IPS DF 19.7 (cell line): ENCODE data around the gene NCKAP5.

ENCODE experiments used
- DNase-seq: peaks from one replicate; pipeline ENCODE4 v3.0.0-alpha.2; 2013; ENCODE audit warnings: low read depth, low spot score

NCKAP5 gene

DNA sequence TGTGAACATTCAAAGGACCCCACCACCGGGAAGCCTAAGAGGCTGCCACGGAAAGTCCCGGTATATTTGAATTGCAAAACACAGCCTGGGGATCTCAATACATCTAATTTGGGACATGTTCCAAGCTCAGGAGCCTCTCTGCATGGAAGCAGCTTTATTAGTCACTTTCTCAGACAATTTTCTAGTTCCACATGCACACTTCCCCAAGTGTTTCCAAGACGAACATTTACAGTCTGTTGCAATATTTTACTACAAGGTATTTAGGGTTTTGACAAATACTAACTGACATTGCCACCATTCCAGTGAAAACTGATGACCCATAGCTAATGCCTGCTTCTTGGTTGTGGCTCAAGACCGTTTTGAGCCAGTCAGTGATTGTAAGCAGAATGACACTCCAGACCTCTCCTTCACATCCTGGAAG is 145.3 kb downstream of the NCKAP5 start:
- no peak for DNase-seq

- DNase-seq, result no peak
Observed at GRCh38 chr2:133421516-133422324, 146.5 kb downstream of the NCKAP5 start.

GRCh38 chr2:133420788-133421187 is 147.5 kb downstream of the NCKAP5 start:
- DNase-seq, result no peak

GRCh38 chr2:133418671-133419070 is 149.6 kb downstream of the NCKAP5 start:
- DNase-seq, result no peak

- no peak for DNase-seq
Observed at GRCh38 chr2:133418021-133418420, 150.2 kb downstream of the NCKAP5 start.

- no peak for DNase-seq
Observed at GRCh38 chr2:133417415-133417814, 150.8 kb downstream of the NCKAP5 start.

DNA sequence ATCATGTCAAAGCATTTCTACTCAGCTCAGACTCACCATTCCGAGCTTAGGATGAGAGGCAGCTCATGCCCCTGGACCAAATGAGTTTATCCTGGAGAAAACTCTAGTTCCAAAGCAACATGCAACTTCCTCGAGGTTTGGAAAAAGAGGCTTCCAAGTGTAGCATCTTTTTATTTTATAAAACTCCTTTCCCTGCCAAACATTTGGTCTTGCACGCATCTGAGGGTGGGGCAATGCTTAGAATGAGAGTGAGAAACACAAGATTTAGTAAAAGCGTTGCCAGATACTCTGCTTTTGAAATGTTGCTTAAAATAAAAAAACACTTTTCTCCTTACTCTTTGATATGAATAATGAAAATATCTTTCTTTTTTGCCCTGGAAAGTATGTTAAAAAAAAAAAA is 151.5 kb downstream of the NCKAP5 start:
- DNase-seq, result no peak

- DNase-seq, result no peak
Observed at GRCh38 chr2:133416146-133416545, 152.1 kb downstream of the NCKAP5 start.

GRCh38 chr2:133415210-133415876 is 152.9 kb downstream of the NCKAP5 start:
- DNase-seq, result no peak

DNA sequence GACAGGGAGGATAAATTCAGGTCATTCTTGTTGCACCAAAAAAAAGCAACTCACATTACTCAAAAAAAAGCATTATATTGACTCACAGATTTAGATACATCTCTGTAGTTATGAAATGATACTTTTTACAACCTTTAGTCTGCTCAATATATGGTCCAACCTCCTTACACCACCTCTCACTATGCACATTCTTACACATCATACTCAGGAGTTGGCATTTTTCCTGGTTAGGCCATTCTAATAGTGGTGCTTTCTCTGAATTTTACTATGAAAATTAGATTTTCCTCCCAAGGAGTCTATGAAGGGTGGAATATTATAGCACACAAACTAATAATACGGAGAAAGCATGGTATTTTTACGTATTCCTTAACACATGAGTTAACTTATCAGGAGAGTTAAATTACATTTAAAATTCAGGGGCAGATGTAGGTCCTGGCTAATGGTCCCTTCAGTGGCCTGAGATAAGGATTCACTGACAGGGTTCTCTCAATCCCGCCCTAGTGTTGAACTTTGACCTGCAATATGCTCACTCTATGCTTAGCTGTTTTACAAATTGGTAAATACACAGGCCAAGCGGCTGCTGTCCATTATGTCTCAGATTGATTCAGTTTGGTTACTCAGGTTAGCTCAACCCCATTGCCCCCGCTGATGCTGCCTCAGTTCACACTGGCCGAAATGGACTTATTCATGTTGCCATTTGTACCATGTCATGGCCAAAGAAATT is 153.6 kb downstream of the NCKAP5 start:
- DNase-seq, result no peak

GRCh38 chr2:133413863-133414262 is 154.4 kb downstream of the NCKAP5 start:
- no peak for DNase-seq

GRCh38 chr2:133412694-133413093 is 155.6 kb downstream of the NCKAP5 start:
- DNase-seq, result no peak

GRCh38 chr2:133411857-133412256 is 156.4 kb downstream of the NCKAP5 start:
- DNase-seq, result peak; percentile 25

DNA sequence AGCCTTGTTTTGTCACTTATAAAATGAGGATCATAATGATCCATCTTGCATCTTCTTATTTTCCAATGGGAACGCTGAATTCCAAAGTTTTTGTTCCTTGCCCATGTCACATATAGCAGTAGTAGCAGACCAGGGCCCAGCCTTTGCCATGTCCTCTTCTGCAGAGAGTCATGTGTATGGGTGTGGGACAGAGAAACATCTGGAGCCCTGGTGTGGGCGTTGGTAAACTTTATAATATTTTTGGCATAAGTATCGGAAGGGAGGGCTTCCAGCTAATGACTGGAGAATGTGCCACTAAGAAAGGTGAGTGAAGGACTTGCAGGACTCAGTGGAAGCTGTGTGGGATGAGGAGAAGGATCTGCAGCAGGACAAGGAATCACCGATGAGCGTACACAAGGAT is 157.2 kb downstream of the NCKAP5 start:
- no peak for DNase-seq

GRCh38 chr2:133409581-133410285 is 158.5 kb downstream of the NCKAP5 start:
- DNase-seq, result no peak

GRCh38 chr2:133408671-133409070 is 159.6 kb downstream of the NCKAP5 start:
- no peak for DNase-seq

DNA sequence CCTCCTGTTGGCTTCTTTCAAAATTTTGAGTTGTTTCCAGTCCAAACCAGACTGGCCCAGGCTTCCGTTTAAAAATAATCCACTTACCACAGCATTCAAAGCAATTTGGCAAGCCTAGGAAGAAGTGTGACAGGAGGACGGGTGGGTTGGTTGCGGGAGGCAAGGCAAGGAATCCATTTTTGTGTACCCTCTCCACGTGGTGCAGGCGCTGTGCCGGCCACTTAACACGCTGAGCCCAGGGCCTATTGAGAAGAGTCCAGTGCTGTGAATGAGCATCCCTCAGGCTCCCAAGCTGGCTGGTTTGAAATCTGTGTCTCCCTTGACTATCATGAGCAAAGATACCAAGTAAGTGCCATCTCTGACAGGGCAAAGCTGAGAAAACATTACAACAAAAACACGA is 160.9 kb downstream of the NCKAP5 start:
- no peak for DNase-seq

DNA sequence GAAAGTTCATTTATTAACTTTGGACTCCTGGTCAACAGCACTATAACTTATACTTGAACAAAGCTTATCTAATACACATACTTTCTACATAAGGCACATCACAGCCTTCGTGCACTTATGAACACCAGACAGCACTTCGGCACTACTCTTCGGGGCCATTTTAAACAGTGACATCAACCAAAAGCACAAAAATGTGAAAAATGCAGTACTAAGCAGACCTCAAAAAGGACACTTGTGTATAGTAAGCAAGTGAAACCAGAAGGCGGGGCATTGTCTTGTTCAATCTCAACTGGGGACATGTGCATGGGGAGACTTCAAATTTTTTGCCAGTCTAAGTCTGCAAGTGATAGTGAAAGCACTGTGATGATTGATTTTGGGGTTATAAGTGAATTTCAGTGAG is 163.0 kb downstream of the NCKAP5 start:
- DNase-seq, result no peak

- DNase-seq, result no peak
Observed at GRCh38 chr2:133400411-133400810, 167.9 kb downstream of the NCKAP5 start.

DNA sequence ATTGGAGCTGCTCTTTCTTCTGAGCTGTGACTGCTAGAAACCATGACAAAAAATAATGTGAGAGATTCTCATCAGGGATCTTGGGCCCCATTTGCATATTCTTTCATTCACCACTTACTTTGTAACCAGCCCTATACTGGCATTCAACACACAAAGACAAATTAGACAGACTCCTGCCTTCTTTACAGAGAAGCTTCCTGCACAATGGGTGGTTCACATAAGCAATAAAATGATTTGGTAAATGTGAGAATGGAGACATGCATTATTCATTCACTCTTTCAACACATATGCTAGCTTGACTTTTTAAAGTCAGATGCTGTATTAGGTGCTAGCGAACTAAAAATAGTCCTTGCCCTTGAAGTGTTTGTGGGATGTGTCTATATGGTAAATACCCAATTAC is 174.4 kb downstream of the NCKAP5 start:
- no peak for DNase-seq

DNA sequence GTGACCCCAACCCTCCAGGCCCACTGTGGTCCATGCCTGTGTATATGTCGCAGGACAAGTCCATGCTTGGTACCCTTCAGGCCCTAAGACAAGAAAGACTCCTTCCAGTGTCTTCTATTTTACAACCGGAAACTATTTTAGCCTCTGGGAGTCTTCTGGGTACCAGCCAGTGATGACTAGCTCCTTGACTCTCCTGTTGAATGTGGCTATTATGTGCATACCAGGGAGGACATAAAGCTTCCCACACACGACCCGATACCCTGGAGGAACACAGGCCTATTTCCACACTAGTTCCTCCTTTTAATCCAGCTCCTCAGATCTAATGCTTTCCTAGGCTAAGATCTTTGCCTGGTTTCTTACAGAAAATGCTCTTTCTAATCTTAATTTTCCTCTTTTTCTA is 178.1 kb downstream of the NCKAP5 start:
- DNase-seq, result no peak

- no peak for DNase-seq
Observed at GRCh38 chr2:133389569-133389968, 178.7 kb downstream of the NCKAP5 start.
